Liver (tissue), 3 donors: ENCODE results near the gene GPR107.

ENCODE experiments used
- CTCF ChIP-seq: fragments of 150-350 bp; IDR thresholded peaks from 2 replicates; pipeline ENCODE4 v1.5.1; 2017; ENCODE audit warnings: improper control_type of control experiment, low read depth, low read length; ENCODE audit not compliant: missing input control
- EGR1 ChIP-seq, 2 donors: IDR thresholded peaks; 2 replicates each; pipeline ENCODE4 v1.6.1; 2016 to 2018; ENCODE audit warnings: antibody characterized with exemption in 2 of 2, low read depth in 2 of 2
- JUND ChIP-seq, 2 donors: IDR thresholded peaks; 2 replicates each; pipeline ENCODE4 v1.6.1; 2016; ENCODE audit warnings: antibody characterized with exemption in 2 of 2
- RAD21 ChIP-seq, 2 donors: IDR thresholded peaks; 2 replicates each; pipeline ENCODE4 v1.6.1; 2016; ENCODE audit warnings: antibody characterized with exemption in 2 of 2, mild to moderate bottlenecking in 2 of 2
- TAF1 ChIP-seq: conservative IDR thresholded peaks from 2 replicates; pipeline ENCODE4 v1.6.1; 2016; ENCODE audit warnings: antibody characterized with exemption, mild to moderate bottlenecking
- TF ChIP-seq, protein P1 (sequence below): IDR thresholded peaks from 2 replicates; pipeline ENCODE4 v1.6.1; 2016; ENCODE audit warnings: antibody characterized with exemption
- TF ChIP-seq, protein P2 (sequence below): IDR thresholded peaks from 2 replicates; pipeline ENCODE4 v1.6.1; 2016; ENCODE audit warnings: antibody characterized with exemption
- TF ChIP-seq, protein P3 (sequence below): IDR thresholded peaks from 2 replicates; pipeline ENCODE4 v1.6.1; 2016; ENCODE audit warnings: antibody characterized with exemption, mild to moderate bottlenecking
- donor health status: healthy.
- donor health status: healthy.

- TF ChIP-seq CTCF (peak; percentile 77), TAF1 (no peak), JUND (IDR thresholded peaks at IDR 0.05) (no peak), RAD21 (IDR thresholded peaks at IDR 0.05) (peak; percentile 92 to 93), EGR1 (IDR thresholded peaks at IDR 0.05; ENCODE audit: low read depth in 2 of 2) (no peak)
- TF ChIP-seq, protein P1, sequence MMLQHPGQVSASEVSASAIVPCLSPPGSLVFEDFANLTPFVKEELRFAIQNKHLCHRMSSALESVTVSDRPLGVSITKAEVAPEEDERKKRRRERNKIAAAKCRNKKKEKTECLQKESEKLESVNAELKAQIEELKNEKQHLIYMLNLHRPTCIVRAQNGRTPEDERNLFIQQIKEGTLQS = no peak
- TF ChIP-seq, protein P2, sequence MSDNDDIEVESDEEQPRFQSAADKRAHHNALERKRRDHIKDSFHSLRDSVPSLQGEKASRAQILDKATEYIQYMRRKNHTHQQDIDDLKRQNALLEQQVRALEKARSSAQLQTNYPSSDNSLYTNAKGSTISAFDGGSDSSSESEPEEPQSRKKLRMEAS = no peak
- TF ChIP-seq, protein P3, sequence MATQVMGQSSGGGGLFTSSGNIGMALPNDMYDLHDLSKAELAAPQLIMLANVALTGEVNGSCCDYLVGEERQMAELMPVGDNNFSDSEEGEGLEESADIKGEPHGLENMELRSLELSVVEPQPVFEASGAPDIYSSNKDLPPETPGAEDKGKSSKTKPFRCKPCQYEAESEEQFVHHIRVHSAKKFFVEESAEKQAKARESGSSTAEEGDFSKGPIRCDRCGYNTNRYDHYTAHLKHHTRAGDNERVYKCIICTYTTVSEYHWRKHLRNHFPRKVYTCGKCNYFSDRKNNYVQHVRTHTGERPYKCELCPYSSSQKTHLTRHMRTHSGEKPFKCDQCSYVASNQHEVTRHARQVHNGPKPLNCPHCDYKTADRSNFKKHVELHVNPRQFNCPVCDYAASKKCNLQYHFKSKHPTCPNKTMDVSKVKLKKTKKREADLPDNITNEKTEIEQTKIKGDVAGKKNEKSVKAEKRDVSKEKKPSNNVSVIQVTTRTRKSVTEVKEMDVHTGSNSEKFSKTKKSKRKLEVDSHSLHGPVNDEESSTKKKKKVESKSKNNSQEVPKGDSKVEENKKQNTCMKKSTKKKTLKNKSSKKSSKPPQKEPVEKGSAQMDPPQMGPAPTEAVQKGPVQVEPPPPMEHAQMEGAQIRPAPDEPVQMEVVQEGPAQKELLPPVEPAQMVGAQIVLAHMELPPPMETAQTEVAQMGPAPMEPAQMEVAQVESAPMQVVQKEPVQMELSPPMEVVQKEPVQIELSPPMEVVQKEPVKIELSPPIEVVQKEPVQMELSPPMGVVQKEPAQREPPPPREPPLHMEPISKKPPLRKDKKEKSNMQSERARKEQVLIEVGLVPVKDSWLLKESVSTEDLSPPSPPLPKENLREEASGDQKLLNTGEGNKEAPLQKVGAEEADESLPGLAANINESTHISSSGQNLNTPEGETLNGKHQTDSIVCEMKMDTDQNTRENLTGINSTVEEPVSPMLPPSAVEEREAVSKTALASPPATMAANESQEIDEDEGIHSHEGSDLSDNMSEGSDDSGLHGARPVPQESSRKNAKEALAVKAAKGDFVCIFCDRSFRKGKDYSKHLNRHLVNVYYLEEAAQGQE = no peak
These were observed 53.6 kb downstream of the GPR107 start for GRCh38 chr9:130107234-130107861.
